ENCODE data around the gene TFF1. TPM values are rescaled to one million over a fixed set of nuclear protein-coding genes. Genes with fewer than 3 reads are reported as not detected.

TFF1 gene
- polyA plus RNA-seq, 1 donor from 2014 or later, result not detected

DNA sequence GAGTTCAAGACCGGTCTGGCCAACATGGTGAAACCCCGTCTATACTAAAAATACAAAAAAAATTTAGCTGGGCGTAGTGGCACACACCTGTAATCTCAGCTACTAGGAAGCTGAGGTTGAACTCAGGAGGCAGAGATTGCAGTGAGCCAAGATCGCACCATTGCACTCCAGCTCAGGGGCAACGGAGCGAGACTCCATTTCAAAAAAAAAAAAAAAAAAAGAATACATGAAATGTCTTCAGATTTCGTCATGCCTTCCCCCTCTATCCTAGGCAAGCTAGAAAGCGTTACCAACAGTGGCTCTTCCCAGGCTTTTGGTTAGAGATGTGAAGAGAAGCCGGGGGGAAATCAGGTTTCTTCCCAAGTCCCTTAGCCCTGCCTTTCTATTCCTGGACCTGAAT is 3.6 kb downstream of the TFF1 start:
- no peak overlapping the region for H3K9ac ChIP-seq (ENCODE audit: low read length)
- H3K27ac ChIP-seq (ENCODE audit: low read length), result no peak overlapping the region
- TF ChIP-seq EZH2 (IDR thresholded peaks at IDR 0.05; ENCODE audit: borderline replicate concordance, insufficient read depth, low read length, poor library complexity, severe bottlenecking), result no peak
- H3K4me3 ChIP-seq (ENCODE audit: low read length), result no peak overlapping the region
- H3K36me3 ChIP-seq (ENCODE audit: insufficient read depth, low read length), result no peaks in the 10 kb centered on the region
- H3K9me2 ChIP-seq (ENCODE audit: insufficient read depth, low read length), result no peaks in the 10 kb centered on the region
- H2AFZ ChIP-seq (ENCODE audit: low read depth, low read length), result no peak overlapping the region
- H3K9me3 ChIP-seq (ENCODE audit: low read length), result no peaks in the 10 kb centered on the region
- no peak overlapping the region for H3K4me2 ChIP-seq (ENCODE audit: low read length)
- no peaks in the 10 kb centered on the region for H4K20me1 ChIP-seq (ENCODE audit: insufficient read depth)
- H3K79me2 ChIP-seq (replicated peaks; ENCODE audit: insufficient read depth, low read length), result no peaks in the 10 kb centered on the region
- H3K27me3 ChIP-seq (ENCODE audit: insufficient read depth, low read depth, low read length), result no peaks in the 10 kb centered on the region
- H3F3A ChIP-seq (ENCODE audit: insufficient read depth, low read length, poor library complexity, severe bottlenecking), result no peaks in the 10 kb centered on the region

DNA sequence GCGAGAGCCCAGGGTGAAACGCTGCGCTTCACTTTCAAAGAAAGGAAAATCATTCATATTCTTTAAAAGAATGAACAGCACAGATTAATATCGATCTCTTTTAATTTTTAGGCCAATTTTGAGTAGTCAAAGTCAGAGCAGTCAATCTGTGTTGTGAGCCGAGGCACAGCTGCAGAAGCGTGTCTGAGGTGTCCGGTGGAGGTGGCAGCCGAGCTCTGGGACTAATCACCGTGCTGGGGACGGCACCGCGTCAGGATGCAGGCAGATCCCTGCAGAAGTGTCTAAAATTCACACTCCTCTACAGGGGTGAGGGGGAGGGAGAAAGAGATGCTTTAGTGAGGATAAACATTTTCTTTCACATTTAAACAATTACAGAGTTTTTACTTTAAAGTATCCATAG is 4.1 kb downstream of the TFF1 start:
- H3K27ac ChIP-seq (ENCODE audit: low read length), result no peak overlapping the region
- no peak overlapping the region for H3K4me2 ChIP-seq (ENCODE audit: low read length)
- H3K36me3 ChIP-seq (ENCODE audit: insufficient read depth, low read length), result no peaks in the 10 kb centered on the region
- H3K9me3 ChIP-seq (ENCODE audit: low read length), result no peaks in the 10 kb centered on the region
- TF ChIP-seq EP300 (conservative IDR thresholded peaks at IDR 0.05; ENCODE audit: poor library complexity, severe bottlenecking) (no peak), TAF1 (IDR thresholded peaks at IDR 0.05; ENCODE audit: low read depth) (no peak), RAD21 (conservative IDR thresholded peaks at IDR 0.05) (no peak), MXI1 (conservative IDR thresholded peaks at IDR 0.05; ENCODE audit: poor library complexity, severe bottlenecking) (no peak), SMC3 (conservative IDR thresholded peaks at IDR 0.05; ENCODE audit: poor library complexity) (no peak), POLR2AphosphoS5 (IDR thresholded peaks at IDR 0.05) (no peak), EZH2 (IDR thresholded peaks at IDR 0.05; ENCODE audit: borderline replicate concordance, insufficient read depth, low read length, poor library complexity, severe bottlenecking) (no peak), CTCF (IDR thresholded peaks at IDR 0.05; ENCODE audit: poor library complexity, severe bottlenecking) (no peak)
- TF ChIP-seq, protein P1, sequence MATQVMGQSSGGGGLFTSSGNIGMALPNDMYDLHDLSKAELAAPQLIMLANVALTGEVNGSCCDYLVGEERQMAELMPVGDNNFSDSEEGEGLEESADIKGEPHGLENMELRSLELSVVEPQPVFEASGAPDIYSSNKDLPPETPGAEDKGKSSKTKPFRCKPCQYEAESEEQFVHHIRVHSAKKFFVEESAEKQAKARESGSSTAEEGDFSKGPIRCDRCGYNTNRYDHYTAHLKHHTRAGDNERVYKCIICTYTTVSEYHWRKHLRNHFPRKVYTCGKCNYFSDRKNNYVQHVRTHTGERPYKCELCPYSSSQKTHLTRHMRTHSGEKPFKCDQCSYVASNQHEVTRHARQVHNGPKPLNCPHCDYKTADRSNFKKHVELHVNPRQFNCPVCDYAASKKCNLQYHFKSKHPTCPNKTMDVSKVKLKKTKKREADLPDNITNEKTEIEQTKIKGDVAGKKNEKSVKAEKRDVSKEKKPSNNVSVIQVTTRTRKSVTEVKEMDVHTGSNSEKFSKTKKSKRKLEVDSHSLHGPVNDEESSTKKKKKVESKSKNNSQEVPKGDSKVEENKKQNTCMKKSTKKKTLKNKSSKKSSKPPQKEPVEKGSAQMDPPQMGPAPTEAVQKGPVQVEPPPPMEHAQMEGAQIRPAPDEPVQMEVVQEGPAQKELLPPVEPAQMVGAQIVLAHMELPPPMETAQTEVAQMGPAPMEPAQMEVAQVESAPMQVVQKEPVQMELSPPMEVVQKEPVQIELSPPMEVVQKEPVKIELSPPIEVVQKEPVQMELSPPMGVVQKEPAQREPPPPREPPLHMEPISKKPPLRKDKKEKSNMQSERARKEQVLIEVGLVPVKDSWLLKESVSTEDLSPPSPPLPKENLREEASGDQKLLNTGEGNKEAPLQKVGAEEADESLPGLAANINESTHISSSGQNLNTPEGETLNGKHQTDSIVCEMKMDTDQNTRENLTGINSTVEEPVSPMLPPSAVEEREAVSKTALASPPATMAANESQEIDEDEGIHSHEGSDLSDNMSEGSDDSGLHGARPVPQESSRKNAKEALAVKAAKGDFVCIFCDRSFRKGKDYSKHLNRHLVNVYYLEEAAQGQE (IDR thresholded peaks at IDR 0.05; ENCODE audit: borderline replicate concordance), result no peak
- no peaks in the 10 kb centered on the region for H3K27me3 ChIP-seq (ENCODE audit: insufficient read depth, low read depth, low read length)
- no peaks in the 10 kb centered on the region for H3K79me2 ChIP-seq (replicated peaks; ENCODE audit: insufficient read depth, low read length)
- no peaks in the 10 kb centered on the region for H3F3A ChIP-seq (ENCODE audit: insufficient read depth, low read length, poor library complexity, severe bottlenecking)
- no peak overlapping the region for H2AFZ ChIP-seq (ENCODE audit: low read depth, low read length)
- H3K4me3 ChIP-seq (ENCODE audit: low read length), result no peak overlapping the region
- no peaks in the 10 kb centered on the region for H3K9me2 ChIP-seq (ENCODE audit: insufficient read depth, low read length)
- no peaks in the 10 kb centered on the region for H4K20me1 ChIP-seq (ENCODE audit: insufficient read depth)
- no peak overlapping the region for H3K9ac ChIP-seq (ENCODE audit: low read length)

- Histone ChIP-seq H2AFZ (ENCODE audit: low read depth, low read length) (no peak overlapping the region), H3K9ac (ENCODE audit: low read length) (no peak overlapping the region), H3K27ac (ENCODE audit: low read length) (no peak overlapping the region), H3F3A (ENCODE audit: insufficient read depth, low read length, poor library complexity, severe bottlenecking) (no peaks in the 10 kb centered on the region), H3K4me2 (ENCODE audit: low read length) (no peak overlapping the region), H3K9me2 (ENCODE audit: insufficient read depth, low read length) (no peaks in the 10 kb centered on the region), H3K79me2 (replicated peaks; ENCODE audit: insufficient read depth, low read length) (no peaks in the 10 kb centered on the region), H3K36me3 (ENCODE audit: insufficient read depth, low read length) (no peaks in the 10 kb centered on the region), H3K27me3 (ENCODE audit: insufficient read depth, low read depth, low read length) (no peaks in the 10 kb centered on the region), H3K9me3 (ENCODE audit: low read length) (no peaks in the 10 kb centered on the region), H4K20me1 (ENCODE audit: insufficient read depth) (no peaks in the 10 kb centered on the region), H3K4me3 (ENCODE audit: low read length) (no peak overlapping the region)
- TF ChIP-seq SMC3 (conservative IDR thresholded peaks at IDR 0.05; ENCODE audit: poor library complexity) (no peak), EZH2 (IDR thresholded peaks at IDR 0.05; ENCODE audit: borderline replicate concordance, insufficient read depth, low read length, poor library complexity, severe bottlenecking) (no peak), MXI1 (conservative IDR thresholded peaks at IDR 0.05; ENCODE audit: poor library complexity, severe bottlenecking) (no peak), POLR2AphosphoS5 (IDR thresholded peaks at IDR 0.05) (no peak), CTCF (IDR thresholded peaks at IDR 0.05; ENCODE audit: poor library complexity, severe bottlenecking) (no peak), EP300 (conservative IDR thresholded peaks at IDR 0.05; ENCODE audit: poor library complexity, severe bottlenecking) (no peak), TAF1 (IDR thresholded peaks at IDR 0.05; ENCODE audit: low read depth) (no peak), RAD21 (conservative IDR thresholded peaks at IDR 0.05) (no peak)
- TF ChIP-seq, protein P1 (IDR thresholded peaks at IDR 0.05; ENCODE audit: borderline replicate concordance), result no peak
These were observed 5.0 kb downstream of the TFF1 start for GRCh38 chr21:42361286-42361685.

Data from neural cell (in vitro differentiated cells).